ENCODE results near the gene TWF1.

Gene TWF1

DNA sequence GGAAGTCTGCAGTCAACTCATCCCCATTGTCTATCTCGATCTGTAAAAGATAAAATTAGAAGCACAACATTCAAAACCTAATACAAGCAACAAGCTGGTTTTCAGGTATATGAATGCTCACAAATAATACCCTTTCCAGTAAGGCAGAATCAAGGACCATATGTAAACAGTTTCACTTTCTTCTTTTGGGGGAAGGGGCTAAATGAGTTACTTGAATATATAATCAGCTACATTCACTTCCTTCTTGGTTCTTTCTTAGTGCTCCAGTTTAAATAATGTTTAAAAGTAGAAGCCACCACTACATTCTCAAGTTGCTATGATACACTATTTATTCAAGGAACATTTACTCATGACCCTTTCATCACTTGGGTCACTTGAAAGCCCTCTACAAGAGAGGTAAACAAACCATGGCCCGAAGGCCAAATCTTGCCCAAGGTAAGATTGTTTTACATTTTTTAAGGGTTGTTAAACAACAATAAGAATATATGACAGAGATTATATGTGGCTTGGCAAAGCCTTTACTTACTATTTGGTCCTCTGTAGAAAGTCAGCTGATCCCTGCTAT is 10.3 kb downstream of the TWF1 start:
- no peak overlapping the region for H3K9ac ChIP-seq (ENCODE audit: low read length)
- H3K27ac ChIP-seq (ENCODE audit: low read depth, low read length): no peak overlapping the region
- peaks cover 6% of the 10 kb centered on the region for H3K36me3 ChIP-seq (ENCODE audit: control insufficient read depth, insufficient read depth, low read length)
- H3K27me3 ChIP-seq (ENCODE audit: control insufficient read depth, insufficient read depth, low read length): no peaks in the 10 kb centered on the region
- no peak overlapping the region for H3K4me3 ChIP-seq (ENCODE audit: low read length)
- no peaks in the 10 kb centered on the region for H3K4me1 ChIP-seq (ENCODE audit: control insufficient read depth, insufficient read depth, low read length)

DNA sequence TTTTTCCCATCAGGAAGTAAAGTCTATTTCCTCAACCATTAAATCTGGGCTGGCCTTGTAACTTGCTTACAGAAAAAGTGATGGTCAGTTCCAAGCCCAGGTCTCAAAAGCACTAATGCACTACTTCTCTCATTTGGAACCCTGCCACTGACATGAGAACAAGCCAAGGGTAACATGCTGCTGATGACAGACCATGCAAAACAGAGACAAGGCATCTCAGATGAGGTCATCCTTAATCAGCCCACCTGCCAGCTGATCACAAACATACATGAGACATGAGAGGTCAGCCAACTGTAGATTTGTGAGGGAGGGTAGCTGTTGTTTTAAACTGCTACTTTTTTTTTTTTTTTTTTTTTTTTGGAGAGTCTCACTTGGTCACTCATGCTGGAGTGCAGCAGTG is 16.2 kb downstream of the TWF1 start:
- Histone ChIP-seq H3K4me3 (ENCODE audit: low read length) (no peak overlapping the region), H3K27me3 (ENCODE audit: control insufficient read depth, insufficient read depth, low read length) (no peaks in the 10 kb centered on the region), H3K27ac (ENCODE audit: low read depth, low read length) (no peak overlapping the region), H3K9ac (ENCODE audit: low read length) (no peak overlapping the region), H3K4me1 (ENCODE audit: control insufficient read depth, insufficient read depth, low read length) (no peaks in the 10 kb centered on the region), H3K36me3 (ENCODE audit: control insufficient read depth, insufficient read depth, low read length) (peaks cover 7% of the 10 kb centered on the region)

DNA sequence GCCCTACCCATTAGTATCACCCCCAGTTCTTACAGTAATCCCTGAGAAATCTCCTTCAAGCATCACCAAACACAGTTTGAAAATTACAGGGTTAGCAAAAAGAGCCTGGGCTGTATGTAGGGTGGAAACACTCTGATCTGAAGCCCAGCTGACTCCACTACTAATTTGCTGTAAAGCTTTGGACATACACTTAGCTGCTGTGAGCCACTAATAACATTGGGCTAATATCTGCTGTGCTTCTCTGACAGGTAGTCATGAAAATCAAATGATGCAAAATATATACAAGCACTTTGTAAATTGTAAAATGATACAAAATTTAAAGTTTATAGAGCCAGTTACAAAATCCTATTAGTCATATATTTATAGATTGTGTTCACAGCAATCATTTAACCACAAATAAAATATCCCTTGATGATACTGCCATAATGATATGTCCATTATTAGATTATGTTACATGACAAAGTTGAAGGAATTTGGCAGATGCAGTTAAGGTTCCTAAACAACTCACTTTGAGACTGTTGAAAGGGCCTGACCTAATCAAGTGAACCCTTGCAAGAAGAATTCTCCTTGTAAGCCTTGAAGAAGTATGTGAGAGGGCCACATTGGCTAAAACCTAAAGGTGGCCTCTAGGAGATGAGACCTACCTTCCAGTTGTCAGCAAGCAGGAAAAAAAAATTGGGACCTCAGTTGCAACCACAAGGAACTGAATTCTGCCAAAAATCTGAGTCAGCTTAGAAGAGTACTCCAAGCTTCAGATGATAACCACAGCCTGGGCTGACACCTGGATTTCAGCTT is 19.0 kb downstream of the TWF1 start:
- no peak overlapping the region for H3K27ac ChIP-seq (ENCODE audit: low read depth, low read length)
- no peak overlapping the region for H3K4me3 ChIP-seq (ENCODE audit: low read length)
- no peaks in the 10 kb centered on the region for H3K4me1 ChIP-seq (ENCODE audit: control insufficient read depth, insufficient read depth, low read length)
- H3K27me3 ChIP-seq (ENCODE audit: control insufficient read depth, insufficient read depth, low read length): no peaks in the 10 kb centered on the region
- H3K36me3 ChIP-seq (ENCODE audit: control insufficient read depth, insufficient read depth, low read length): peaks cover 15% of the 10 kb centered on the region
- H3K9ac ChIP-seq (ENCODE audit: low read length): no peak overlapping the region

DNA sequence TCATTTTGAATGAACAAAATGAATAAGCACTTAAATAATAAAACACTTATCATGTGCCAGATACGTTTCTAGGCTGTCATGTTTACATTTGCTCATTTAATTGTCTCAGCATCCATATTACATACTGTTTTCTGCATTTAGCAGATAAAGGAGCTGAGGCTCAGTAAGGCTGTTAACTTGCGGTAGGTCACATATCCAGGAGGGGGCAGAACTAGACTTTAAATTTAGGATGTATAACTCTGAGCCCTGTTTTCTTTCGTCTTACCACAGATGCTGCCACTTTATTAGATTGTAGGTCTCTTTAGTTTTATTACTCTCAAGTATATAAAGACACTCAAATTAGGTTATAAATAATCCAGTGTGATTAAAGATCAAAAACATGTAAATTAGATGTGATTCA is 29.6 kb downstream of the TWF1 start:
- Histone ChIP-seq H3K4me3 (ENCODE audit: low read length) (no peak overlapping the region), H3K27me3 (ENCODE audit: control insufficient read depth, insufficient read depth, low read length) (no peaks in the 10 kb centered on the region), H3K4me1 (ENCODE audit: control insufficient read depth, insufficient read depth, low read length) (no peaks in the 10 kb centered on the region), H3K36me3 (ENCODE audit: control insufficient read depth, insufficient read depth, low read length) (peaks cover 11% of the 10 kb centered on the region), H3K9ac (ENCODE audit: low read length) (no peak overlapping the region), H3K27ac (ENCODE audit: low read depth, low read length) (no peak overlapping the region)

DNA sequence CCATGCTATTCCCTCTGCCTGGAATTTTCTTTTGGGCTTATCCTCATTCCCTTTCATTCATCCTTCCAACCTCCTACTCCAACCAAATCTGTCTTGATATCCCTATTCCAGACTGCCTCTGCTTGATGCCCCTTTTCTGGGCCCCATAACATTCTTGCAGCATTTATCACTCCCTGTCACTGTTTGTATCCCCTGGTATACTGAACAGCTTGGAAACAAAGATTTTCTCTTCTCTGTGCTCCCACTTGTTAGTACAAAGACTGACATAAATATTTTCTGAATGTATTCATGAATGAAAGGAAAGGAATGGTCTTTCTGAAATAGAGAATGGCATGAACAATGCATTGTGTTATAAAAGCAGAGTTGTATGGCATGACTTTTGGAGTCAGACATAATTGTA is 39.8 kb downstream of the TWF1 start:
- H3K4me3 ChIP-seq (ENCODE audit: low read length): no peak overlapping the region
- H3K36me3 ChIP-seq (ENCODE audit: control insufficient read depth, insufficient read depth, low read length): no peaks in the 10 kb centered on the region
- no peaks in the 10 kb centered on the region for H3K4me1 ChIP-seq (ENCODE audit: control insufficient read depth, insufficient read depth, low read length)
- H3K27me3 ChIP-seq (ENCODE audit: control insufficient read depth, insufficient read depth, low read length): no peaks in the 10 kb centered on the region
- H3K9ac ChIP-seq (ENCODE audit: low read length): no peak overlapping the region
- H3K27ac ChIP-seq (ENCODE audit: low read depth, low read length): no peak overlapping the region

DNA sequence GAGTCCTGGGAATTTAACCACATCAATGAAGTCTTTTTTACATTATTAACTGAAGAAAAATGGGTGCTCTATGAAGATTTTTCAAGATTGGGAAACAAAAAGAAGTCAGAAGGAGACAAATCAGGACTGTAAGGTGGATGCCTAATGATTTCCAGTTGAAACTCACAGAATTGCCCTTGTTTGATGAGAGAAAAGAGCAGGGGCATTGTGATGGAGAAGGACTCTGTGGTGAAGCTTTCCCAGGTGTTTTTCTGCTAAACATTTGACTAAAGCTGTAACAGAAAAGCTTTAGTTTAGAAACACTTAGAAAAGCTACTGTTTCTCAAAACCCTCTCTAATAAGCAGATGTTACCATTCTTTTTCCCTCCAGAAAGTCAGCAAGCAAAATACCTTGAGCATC is 41.6 kb downstream of the TWF1 start:
- peaks cover 5% of the 10 kb centered on the region for H3K4me1 ChIP-seq (ENCODE audit: control insufficient read depth, insufficient read depth, low read length)
- H3K9ac ChIP-seq (ENCODE audit: low read length): no peak overlapping the region
- no peaks in the 10 kb centered on the region for H3K27me3 ChIP-seq (ENCODE audit: control insufficient read depth, insufficient read depth, low read length)
- no peaks in the 10 kb centered on the region for H3K36me3 ChIP-seq (ENCODE audit: control insufficient read depth, insufficient read depth, low read length)
- no peak overlapping the region for H3K27ac ChIP-seq (ENCODE audit: low read depth, low read length)
- H3K4me3 ChIP-seq (ENCODE audit: low read length): no peak overlapping the region

DNA sequence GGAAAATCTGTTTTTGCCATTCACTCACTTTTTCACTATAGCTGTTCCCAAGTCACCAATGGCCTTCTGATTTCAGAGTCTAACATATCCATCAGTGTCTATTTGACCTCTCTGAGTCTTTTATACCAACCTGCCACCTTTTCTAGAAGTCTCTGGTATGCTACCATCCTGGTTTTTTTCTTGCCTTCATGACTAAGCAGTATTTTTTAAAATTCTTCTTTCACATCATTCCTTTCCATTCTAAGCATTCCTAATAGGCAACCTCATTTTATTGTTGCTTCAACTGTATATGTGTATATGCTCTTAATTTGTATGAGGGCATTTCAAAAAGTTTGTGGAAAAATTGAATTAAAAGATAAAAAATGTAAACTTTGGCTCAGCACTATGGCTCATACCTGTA is 42.3 kb downstream of the TWF1 start:
- no peak overlapping the region for H3K9ac ChIP-seq (ENCODE audit: low read length)
- H3K27me3 ChIP-seq (ENCODE audit: control insufficient read depth, insufficient read depth, low read length): no peaks in the 10 kb centered on the region
- H3K36me3 ChIP-seq (ENCODE audit: control insufficient read depth, insufficient read depth, low read length): no peaks in the 10 kb centered on the region
- H3K27ac ChIP-seq (ENCODE audit: low read depth, low read length): no peak overlapping the region
- no peak overlapping the region for H3K4me3 ChIP-seq (ENCODE audit: low read length)
- peaks cover 5% of the 10 kb centered on the region for H3K4me1 ChIP-seq (ENCODE audit: control insufficient read depth, insufficient read depth, low read length)

DNA sequence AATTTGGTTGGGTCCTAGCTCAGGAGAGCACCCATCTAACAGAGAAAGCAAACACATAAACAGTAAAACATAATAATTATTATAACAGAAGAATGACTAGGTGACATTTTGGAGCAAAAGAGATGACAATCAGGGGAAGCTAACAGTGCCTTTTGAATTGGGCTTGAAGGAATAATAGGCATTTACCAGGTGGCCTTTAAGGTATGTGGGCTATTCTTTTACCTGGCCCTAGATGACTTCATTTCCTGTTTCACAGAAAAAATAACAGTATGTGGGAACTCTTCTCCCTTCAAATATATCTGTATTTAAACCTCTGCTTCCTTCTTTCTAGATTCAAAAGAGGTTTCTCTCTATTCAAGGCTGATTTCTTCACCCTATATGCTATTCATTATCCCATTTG is 43.5 kb downstream of the TWF1 start:
- H3K36me3 ChIP-seq (ENCODE audit: control insufficient read depth, insufficient read depth, low read length): no peaks in the 10 kb centered on the region
- H3K4me1 ChIP-seq (ENCODE audit: control insufficient read depth, insufficient read depth, low read length): peaks cover 11% of the 10 kb centered on the region

DNA sequence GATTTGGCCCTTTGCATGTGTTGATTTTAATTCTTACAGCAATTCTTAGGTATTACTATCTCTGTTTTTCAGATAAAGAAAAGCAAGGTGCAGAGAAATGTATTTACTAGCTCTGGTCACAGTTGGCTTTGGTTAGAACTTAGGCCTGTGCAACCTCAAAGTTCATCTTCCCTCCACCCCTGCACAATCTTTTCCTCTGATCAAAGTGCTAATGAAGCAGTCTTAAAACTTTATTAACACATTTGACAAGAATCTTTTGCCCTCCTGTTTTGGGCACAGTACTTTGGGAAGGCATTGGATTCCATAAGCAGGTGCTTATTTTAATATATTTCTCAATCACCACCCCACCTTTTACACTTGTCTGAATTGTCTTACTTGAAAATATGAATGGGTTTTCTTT is 44.6 kb downstream of the TWF1 start:
- Histone ChIP-seq H3K36me3 (ENCODE audit: control insufficient read depth, insufficient read depth, low read length) (no peaks in the 10 kb centered on the region), H3K4me3 (ENCODE audit: low read length) (no peak overlapping the region), H3K4me1 (ENCODE audit: control insufficient read depth, insufficient read depth, low read length) (peaks cover 13% of the 10 kb centered on the region), H3K9ac (ENCODE audit: low read length) (no peak overlapping the region), H3K27ac (ENCODE audit: low read depth, low read length) (no peak overlapping the region), H3K27me3 (ENCODE audit: control insufficient read depth, insufficient read depth, low read length) (no peaks in the 10 kb centered on the region)

More for the DNA sequence above, 43.5 kb downstream of the TWF1 start:
- H3K4me3 ChIP-seq (ENCODE audit: low read length): no peak overlapping the region
- H3K9ac ChIP-seq (ENCODE audit: low read length): no peak overlapping the region
- no peaks in the 10 kb centered on the region for H3K27me3 ChIP-seq (ENCODE audit: control insufficient read depth, insufficient read depth, low read length)
- H3K27ac ChIP-seq (ENCODE audit: low read depth, low read length): no peak overlapping the region

DNA sequence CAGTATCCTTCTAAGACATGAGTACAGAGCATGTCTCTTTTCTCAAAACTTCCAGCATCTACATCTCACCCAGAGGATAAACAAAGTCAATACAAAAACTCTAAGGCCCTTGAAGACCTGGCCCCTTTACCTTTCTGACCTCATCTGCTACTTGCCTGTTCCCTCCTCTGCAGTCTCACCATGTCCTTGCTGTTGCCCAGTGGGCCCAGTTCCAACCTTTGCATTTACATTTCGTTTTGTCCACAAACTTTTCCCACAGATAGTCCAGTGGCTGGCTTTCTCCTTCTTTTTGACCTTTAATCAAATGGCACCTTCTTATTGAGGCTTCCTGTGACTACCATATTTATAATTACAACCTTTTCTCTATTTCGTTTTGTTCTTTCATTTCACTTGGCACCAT is 45.7 kb downstream of the TWF1 start:
- H3K4me3 ChIP-seq (ENCODE audit: low read length): peak overlapping the region; percentile 93
- no peak overlapping the region for H3K9ac ChIP-seq (ENCODE audit: low read length)
- peaks cover 13% of the 10 kb centered on the region for H3K4me1 ChIP-seq (ENCODE audit: control insufficient read depth, insufficient read depth, low read length)
- no peak overlapping the region for H3K27ac ChIP-seq (ENCODE audit: low read depth, low read length)
- no peaks in the 10 kb centered on the region for H3K27me3 ChIP-seq (ENCODE audit: control insufficient read depth, insufficient read depth, low read length)
- no peaks in the 10 kb centered on the region for H3K36me3 ChIP-seq (ENCODE audit: control insufficient read depth, insufficient read depth, low read length)

DNA sequence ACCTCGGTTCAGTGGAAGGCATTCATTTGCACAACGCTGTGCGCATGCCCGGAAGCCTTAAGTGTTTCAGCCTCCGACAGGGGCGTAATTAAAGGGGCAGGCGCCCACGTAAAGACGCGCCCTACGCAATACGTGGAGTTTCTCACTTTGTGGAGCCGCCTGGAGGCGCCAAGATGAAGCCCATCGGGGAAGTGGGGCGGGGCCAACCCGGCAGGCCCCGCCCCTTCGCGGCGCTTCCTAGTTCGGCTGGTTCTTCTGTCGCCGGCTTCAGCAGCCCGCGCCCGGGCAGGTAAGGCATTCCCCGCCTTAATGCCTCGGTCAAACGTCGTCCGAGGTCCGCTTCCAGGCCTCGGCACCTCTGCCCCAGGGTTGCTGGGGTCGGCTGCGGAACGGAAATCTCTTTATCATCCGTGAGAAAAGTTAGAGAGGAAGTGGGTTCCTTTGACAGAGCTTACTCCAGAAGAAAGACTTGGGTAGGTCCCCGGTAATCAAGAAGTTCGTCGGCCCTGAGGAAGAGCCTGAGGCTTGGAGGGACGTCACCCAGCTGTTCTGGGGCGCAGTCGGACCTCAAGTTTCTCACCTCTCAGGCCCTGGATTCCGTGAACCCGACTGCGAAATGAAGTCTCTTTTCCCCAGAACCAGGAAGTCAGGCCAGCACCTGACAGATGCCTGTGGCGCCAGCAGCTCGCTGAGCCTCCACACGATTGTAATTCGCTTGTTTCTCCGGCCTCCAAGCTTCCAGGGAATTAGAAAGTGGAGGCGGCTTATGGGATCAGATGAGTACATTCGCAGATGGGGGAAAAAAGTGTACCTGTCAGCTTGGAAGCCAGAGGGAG is 47.2 kb downstream of the TWF1 start, which contains the start of the genes IRAK4 and PUS7L:
TSS of gene IRAK4 (plus strand) at position 224 of the 836 bp plus-strand sequence. CDS start 9,161 bp downstream, outside the sequence.
TSS of gene PUS7L (minus strand) at position 63 of the 836 bp plus-strand sequence. CDS start 3,545 bp downstream, outside the sequence.
- Histone ChIP-seq H3K27me3 (ENCODE audit: control insufficient read depth, insufficient read depth, low read length) (no peaks in the 10 kb centered on the region), H3K9ac (ENCODE audit: low read length) (peak within 1 kb of the TSS; percentile 73), H3K4me3 (ENCODE audit: low read length) (peak within 1 kb of the TSS; percentile 93), H3K27ac (ENCODE audit: low read depth, low read length) (peak within 1 kb of the TSS; percentile 87), H3K4me1 (ENCODE audit: control insufficient read depth, insufficient read depth, low read length) (peaks cover 13% of the 10 kb centered on the region), H3K36me3 (ENCODE audit: control insufficient read depth, insufficient read depth, low read length) (no peaks in the 10 kb centered on the region)

DNA sequence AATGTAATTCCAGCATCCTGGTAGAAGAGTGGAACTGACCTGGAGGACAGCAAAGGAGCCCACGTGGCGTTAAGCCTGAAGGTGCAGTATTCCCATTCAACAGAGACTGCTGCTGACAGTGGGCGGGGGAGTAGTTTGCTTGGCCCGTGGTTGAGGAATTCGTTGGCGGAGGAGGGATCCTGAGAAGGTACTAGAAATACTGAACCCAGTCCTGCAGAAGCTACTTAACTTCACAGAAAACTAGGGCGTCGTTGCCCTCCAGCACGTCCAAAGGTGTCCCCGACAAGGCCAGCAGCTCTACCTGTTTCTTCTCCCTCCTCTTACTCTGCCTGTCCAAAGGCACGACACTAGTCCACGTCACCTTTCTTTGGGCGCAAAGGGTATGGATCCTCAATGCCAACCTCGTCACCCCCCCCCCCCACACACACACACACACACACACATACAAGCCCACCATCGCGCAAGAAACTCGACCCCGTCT is 47.8 kb downstream of the TWF1 start:
- no peaks in the 10 kb centered on the region for H3K27me3 ChIP-seq (ENCODE audit: control insufficient read depth, insufficient read depth, low read length)
- peaks cover 13% of the 10 kb centered on the region for H3K4me1 ChIP-seq (ENCODE audit: control insufficient read depth, insufficient read depth, low read length)
- H3K27ac ChIP-seq (ENCODE audit: low read depth, low read length): peak overlapping the region; percentile 71
- no peaks in the 10 kb centered on the region for H3K36me3 ChIP-seq (ENCODE audit: control insufficient read depth, insufficient read depth, low read length)
- peak overlapping the region; percentile 93 for H3K4me3 ChIP-seq (ENCODE audit: low read length)
- H3K9ac ChIP-seq (ENCODE audit: low read length): peak overlapping the region; percentile 73
